H9 (cell line): ENCODE data around the gene MTO1. TPM values are rescaled to one million over a fixed set of nuclear protein-coding genes. Genes with fewer than 3 reads are reported as not detected.

Source experiments
- DNase-seq: peaks from one replicate; pipeline ENCODE4 v3.0.0-alpha.2; 2017
- H2AFZ ChIP-seq: one replicate; pipeline ENCODE4 v1.6.1; 2013; ENCODE audit warnings: mild to moderate bottlenecking, low read length, control low read depth, moderate library complexity
- H2AK5ac ChIP-seq: 2 replicates; pipeline ENCODE4 v1.6.1; 2013; ENCODE audit warnings: low read length, control low read depth, mixed read lengths; ENCODE audit not compliant: insufficient read length
- H2BK120ac ChIP-seq: one replicate; pipeline ENCODE4 v1.6.1; 2013; ENCODE audit warnings: low read depth, mild to moderate bottlenecking, low read length, control low read depth, inconsistent platforms; ENCODE audit not compliant: poor library complexity, severe bottlenecking
- H2BK12ac ChIP-seq: 2 replicates; pipeline ENCODE4 v1.6.1; 2013; ENCODE audit warnings: low read length, control low read depth, mixed read lengths, low read depth; ENCODE audit not compliant: insufficient read length
- H2BK15ac ChIP-seq: 2 replicates; pipeline ENCODE4 v1.6.1; 2013; ENCODE audit warnings: low read depth, low read length, control low read depth
- H2BK20ac ChIP-seq: one replicate; pipeline ENCODE4 v1.6.1; 2013; ENCODE audit warnings: low read depth, mild to moderate bottlenecking, low read length, control low read depth, inconsistent platforms; ENCODE audit not compliant: poor library complexity, severe bottlenecking
- H2BK5ac ChIP-seq: 2 replicates; pipeline ENCODE4 v1.6.1; 2013; ENCODE audit warnings: low read length, control low read depth, mixed read lengths; ENCODE audit not compliant: insufficient read length
- H3K14ac ChIP-seq: 2 replicates; pipeline ENCODE4 v1.6.1; 2013; ENCODE audit warnings: low read length, control low read depth; ENCODE audit not compliant: insufficient read depth
- H3K18ac ChIP-seq: 2 replicates; pipeline ENCODE4 v1.6.1; 2013; ENCODE audit warnings: low read depth, mild to moderate bottlenecking, mixed read lengths, low read length, control low read depth; ENCODE audit not compliant: insufficient read length
- H3K23ac ChIP-seq: 2 replicates; pipeline ENCODE4 v1.6.1; 2013; ENCODE audit warnings: low read length, control low read depth, mixed read lengths, low read depth; ENCODE audit not compliant: insufficient read length
- H3K23me2 ChIP-seq: 2 replicates; pipeline ENCODE4 v1.6.1; 2013; ENCODE audit warnings: low read depth, mild to moderate bottlenecking, mixed read lengths, low read length, control low read depth; ENCODE audit not compliant: insufficient read length, poor library complexity, severe bottlenecking
- H3K27ac ChIP-seq: 2 replicates; pipeline ENCODE4 v1.5.1; 2013; ENCODE audit warnings: low read length, control low read depth, mixed read lengths, low read depth; ENCODE audit not compliant: insufficient read length
- H3K27me3 ChIP-seq: 2 replicates; pipeline ENCODE4 v1.6.1; 2013; ENCODE audit warnings: low read length, control low read depth, inconsistent platforms; ENCODE audit not compliant: insufficient read depth
- H3K4ac ChIP-seq: 2 replicates; pipeline ENCODE4 v1.6.1; 2013; ENCODE audit warnings: low read depth, mild to moderate bottlenecking, control low read depth, inconsistent platforms, low read length, moderate library complexity
- H3K4me1 ChIP-seq: 2 replicates; pipeline ENCODE4 v1.6.1; 2013; ENCODE audit warnings: low read length, control low read depth, inconsistent platforms; ENCODE audit not compliant: insufficient read depth
- H3K4me2 ChIP-seq: 2 replicates; pipeline ENCODE4 v1.6.1; 2013; ENCODE audit warnings: low read length, control low read depth, mixed read lengths; ENCODE audit not compliant: insufficient read length, insufficient read depth
- H3K56ac ChIP-seq: 2 replicates; pipeline ENCODE4 v1.6.1; 2013; ENCODE audit warnings: low read depth, mild to moderate bottlenecking, mixed read lengths, low read length, control low read depth; ENCODE audit not compliant: insufficient read length
- H3K79me1 ChIP-seq: 2 replicates; pipeline ENCODE4 v1.6.1; 2013; ENCODE audit warnings: low read depth, mild to moderate bottlenecking, moderate library complexity, low read length, control low read depth, inconsistent platforms; ENCODE audit not compliant: insufficient read depth, poor library complexity, severe bottlenecking
- H3K79me2 ChIP-seq: 2 replicates; pipeline ENCODE4 v1.6.1; 2013; ENCODE audit warnings: low read length, control low read depth, inconsistent platforms; ENCODE audit not compliant: insufficient read depth
- H3K9ac ChIP-seq: 2 replicates; pipeline ENCODE4 v1.6.1; 2013; ENCODE audit warnings: low read length, control low read depth, mixed read lengths; ENCODE audit not compliant: insufficient read length; ENCODE audit errors: extremely low read depth
- H3K9me3 ChIP-seq: one replicate; pipeline ENCODE4 v1.6.1; 2013; ENCODE audit warnings: low read depth, low read length, inconsistent platforms; ENCODE audit not compliant: control insufficient read depth
- H3T11ph ChIP-seq: one replicate; pipeline ENCODE4 v1.6.1; 2013; ENCODE audit warnings: mild to moderate bottlenecking, low read length, control low read depth, inconsistent platforms
- H4K20me1 ChIP-seq: one replicate; pipeline ENCODE4 v1.6.1; 2013; ENCODE audit not compliant: control insufficient read depth, insufficient read length, insufficient read depth
- H4K5ac ChIP-seq: 2 replicates; pipeline ENCODE4 v1.6.1; 2013; ENCODE audit warnings: low read depth, mild to moderate bottlenecking, mixed read lengths, low read length, control low read depth; ENCODE audit not compliant: insufficient read length
- H4K8ac ChIP-seq: replicated peaks from 2 replicates; pipeline ENCODE4 v1.6.1; 2013; ENCODE audit warnings: low read length, control low read depth, mixed read lengths, low read depth; ENCODE audit not compliant: insufficient read length
- H4K91ac ChIP-seq: 2 replicates; pipeline ENCODE4 v1.6.1; 2013; ENCODE audit warnings: low read depth, mild to moderate bottlenecking, moderate library complexity, mixed read lengths, low read length, control low read depth; ENCODE audit not compliant: insufficient read length
- H3K27ac Mint-ChIP-seq, 3 experiments: 2 replicates in 2 of 3; 3 replicates in 1 of 3; pipeline ENCODE4 v1.8.0; 2020 to 2021; ENCODE audit warnings: mixed read lengths in 3 of 3, mild to moderate bottlenecking in 1 of 3, moderate library complexity in 1 of 3
- H3K27me3 Mint-ChIP-seq: 2 replicates; pipeline ENCODE4 v1.8.0; 2021; ENCODE audit warnings: low read depth, mild to moderate bottlenecking, moderate library complexity, mixed read lengths
- H3K36me3 Mint-ChIP-seq, 3 experiments: 2 replicates in 2 of 3; 3 replicates in 1 of 3; pipeline ENCODE4 v1.8.0; 2020 to 2021; ENCODE audit warnings: low read depth in 3 of 3, mixed read lengths in 3 of 3; ENCODE audit not compliant: insufficient read depth in 1 of 3
- H3K4me1 Mint-ChIP-seq, 2 experiments: 2 replicates each; pipeline ENCODE4 v1.8.0; 2020; ENCODE audit warnings: mixed read lengths in 2 of 2
- H3K4me3 Mint-ChIP-seq, 2 experiments: 2 replicates in 1 of 2; 3 replicates in 1 of 2; pipeline ENCODE4 v1.8.0; 2020 to 2021; ENCODE audit warnings: mild to moderate bottlenecking in 2 of 2, mixed read lengths in 2 of 2, moderate library complexity in 1 of 2
- H3K9me3 Mint-ChIP-seq, 2 experiments: 2 replicates in 1 of 2; 3 replicates in 1 of 2; pipeline ENCODE4 v1.8.0; 2020; ENCODE audit warnings: mild to moderate bottlenecking in 2 of 2, mixed read lengths in 2 of 2, moderate library complexity in 1 of 2
- WGBS: extraction: QIAGEN DNeasy Blood & Tissue Kit; methylation state at CpG from one replicate; pipeline ENCODE4 v1.1.7; 2013; ENCODE audit warnings: missing lambda C conversion rate, low lambda C conversion rate, mixed read lengths; ENCODE audit not compliant: insufficient read length; ENCODE audit errors: extremely low coverage; 5-methylcytosine and 5-hydroxymethylcytosine counted together
- total RNA-seq: library from RNA; stranded (reverse); gene quantifications from 2 replicates; pipeline ENCODE4 v1.2.1, GENCODE V29; 2021
- TF ChIP-seq, protein P1 (sequence below): fragments of 200-600 bp; sonication (generic); conservative IDR thresholded peaks from 3 replicates; pipeline ENCODE4 v1.8.0; 2021; ENCODE audit warnings: antibody characterized with exemption, mild to moderate bottlenecking

The MTO1 gene
- total RNA-seq, 1 experiment from 2014 or later, result 27.8 TPM

GRCh38 chr6:73516514-73517489 is 55.3 kb downstream of the MTO1 start:
- H3K27ac ChIP-seq, result peak overlapping the region; percentile 75
- peaks cover 19 to 35% of the 10 kb centered on the region in 2 experiments for H3K4me1 Mint-ChIP-seq

More at GRCh38 chr6:73516514-73517489, 55.3 kb downstream of the MTO1 start:
- H2BK5ac ChIP-seq, result no peak overlapping the region
- H2AK5ac ChIP-seq, result no peak overlapping the region
- no peaks in the 10 kb centered on the region for H3K4me1 ChIP-seq
- Mint-ChIP-seq H3K27ac (peak overlapping the region in 2 of 3 experiments; percentile 94 to 99; a peak in 4 of 7 replicates), H3K4me3 (peak overlapping the region; percentile 78 to 96), H3K36me3 (peaks cover 47 to 70% (median 62%) of the 10 kb centered on the region in 3 experiments), H3K27me3 (peaks cover 15% of the 10 kb centered on the region), H3K9me3 (peaks cover 14 to 16% of the 10 kb centered on the region in 2 experiments)
- H3K14ac ChIP-seq, result no peak overlapping the region
- no peak overlapping the region for H2BK12ac ChIP-seq
- no peak overlapping the region for H2BK15ac ChIP-seq
- H3K79me2 ChIP-seq, result peaks cover 10% of the 10 kb centered on the region; the same call in 1 of the 2 replicates
- H3K9ac ChIP-seq, result peak overlapping the region; percentile 74
- no peak overlapping the region for H3T11ph ChIP-seq
- H3K79me1 ChIP-seq, result no peaks in the 10 kb centered on the region
- no peak overlapping the region for H3K4ac ChIP-seq
- H3K23me2 ChIP-seq, result no peaks in the 10 kb centered on the region
- no CpG with 5 or more reads among the region's 4 CpGs for WGBS
- no peak overlapping the region for H4K91ac ChIP-seq
- no peak overlapping the region for H3K23ac ChIP-seq
- H4K8ac ChIP-seq, result no peak overlapping the region
- peak overlapping the region; percentile 52 for H3K4me2 ChIP-seq
- H3K9me3 ChIP-seq, result no peaks in the 10 kb centered on the region
- no peaks in the 10 kb centered on the region for H4K20me1 ChIP-seq
- no peak overlapping the region for H2BK120ac ChIP-seq
- no peak overlapping the region for H2BK20ac ChIP-seq
- H2AFZ ChIP-seq, result no peak overlapping the region
- no peak overlapping the region for H3K18ac ChIP-seq
- no peak overlapping the region for H4K5ac ChIP-seq
- TF ChIP-seq, protein P1, sequence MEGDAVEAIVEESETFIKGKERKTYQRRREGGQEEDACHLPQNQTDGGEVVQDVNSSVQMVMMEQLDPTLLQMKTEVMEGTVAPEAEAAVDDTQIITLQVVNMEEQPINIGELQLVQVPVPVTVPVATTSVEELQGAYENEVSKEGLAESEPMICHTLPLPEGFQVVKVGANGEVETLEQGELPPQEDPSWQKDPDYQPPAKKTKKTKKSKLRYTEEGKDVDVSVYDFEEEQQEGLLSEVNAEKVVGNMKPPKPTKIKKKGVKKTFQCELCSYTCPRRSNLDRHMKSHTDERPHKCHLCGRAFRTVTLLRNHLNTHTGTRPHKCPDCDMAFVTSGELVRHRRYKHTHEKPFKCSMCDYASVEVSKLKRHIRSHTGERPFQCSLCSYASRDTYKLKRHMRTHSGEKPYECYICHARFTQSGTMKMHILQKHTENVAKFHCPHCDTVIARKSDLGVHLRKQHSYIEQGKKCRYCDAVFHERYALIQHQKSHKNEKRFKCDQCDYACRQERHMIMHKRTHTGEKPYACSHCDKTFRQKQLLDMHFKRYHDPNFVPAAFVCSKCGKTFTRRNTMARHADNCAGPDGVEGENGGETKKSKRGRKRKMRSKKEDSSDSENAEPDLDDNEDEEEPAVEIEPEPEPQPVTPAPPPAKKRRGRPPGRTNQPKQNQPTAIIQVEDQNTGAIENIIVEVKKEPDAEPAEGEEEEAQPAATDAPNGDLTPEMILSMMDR, result no peak
- H3K27me3 ChIP-seq, result no peaks in the 10 kb centered on the region
- no peak overlapping the region for H3K56ac ChIP-seq
- DNase-seq, result no peak
